Subcutaneous abdominal adipose tissue (tissue), 5 donors: Measurements from ENCODE around the gene ACVR1.
"Not testable (repeated sequence)": the region's sequence is repeated elsewhere in the genome, so short reads cannot be mapped to it uniquely, and the experiment has no call there.

ENCODE experiments used
- H3K27ac ChIP-seq: one replicate; pipeline ENCODE4 v1.7.0; 2013; ENCODE audit warnings: low read depth, mild to moderate bottlenecking, inconsistent platforms, low read length, moderate library complexity
- H3K27me3 ChIP-seq, 5 donors: one replicate each; pipeline ENCODE4 v1.7.0; 2013; ENCODE audit warnings: low read length in 5 of 5, inconsistent platforms in 1 of 5; ENCODE audit not compliant: control insufficient read depth in 5 of 5, insufficient read depth in 4 of 5
- H3K36me3 ChIP-seq, 5 donors: one replicate each; pipeline ENCODE4 v1.7.0; 2013; ENCODE audit warnings: low read length in 5 of 5; ENCODE audit not compliant: control insufficient read depth in 5 of 5, insufficient read depth in 5 of 5
- H3K4me1 ChIP-seq, 5 donors: one replicate each; pipeline ENCODE4 v1.7.0; 2013; ENCODE audit warnings: low read length in 5 of 5, mild to moderate bottlenecking in 3 of 5, moderate library complexity in 1 of 5; ENCODE audit not compliant: control insufficient read depth in 5 of 5, insufficient read depth in 5 of 5
- H3K4me3 ChIP-seq, 5 donors: one replicate each; pipeline ENCODE4 v1.7.0; 2013; ENCODE audit warnings: low read length in 5 of 5, low read depth in 1 of 5
- H3K9ac ChIP-seq, 5 donors: one replicate each; pipeline ENCODE4 v1.7.0; 2013; ENCODE audit warnings: low read length in 5 of 5, mild to moderate bottlenecking in 4 of 5, moderate library complexity in 3 of 5
- H3K9me3 ChIP-seq, 5 donors: one replicate each; pipeline ENCODE4 v1.7.0; 2013; ENCODE audit warnings: low read length in 5 of 5; ENCODE audit not compliant: control insufficient read depth in 5 of 5
- donor health status: healthy.
- donor health status: healthy.
- donor health status: healthy.
- donor health status: healthy.
- donor health status: healthy.

ACVR1 gene

GRCh38 chr2:157835425-157835824, 40.7 kb downstream of the ACVR1 start:
- Histone ChIP-seq H3K27ac (no peak overlapping the region), H3K36me3 (peaks cover 0 to 2% (median 0%) of the 10 kb centered on the region in 5 donors), H3K27me3 (no peaks in the 10 kb centered on the region), H3K9ac (no peak overlapping the region), H3K4me1 (peaks cover 9 to 40% (median 34%) of the 10 kb centered on the region in 5 donors), H3K4me3 (no peak overlapping the region), H3K9me3 (no peaks in the 10 kb centered on the region)

- Histone ChIP-seq H3K9me3 (no peaks in the 10 kb centered on the region), H3K27ac (no peak overlapping the region), H3K36me3 (peaks cover 0 to 2% (median 0%) of the 10 kb centered on the region in 5 donors), H3K27me3 (no peaks in the 10 kb centered on the region), H3K9ac (no peak overlapping the region), H3K4me3 (no peak overlapping the region), H3K4me1 (peaks cover 9 to 39% (median 33%) of the 10 kb centered on the region in 5 donors)
These were observed 41.1 kb downstream of the ACVR1 start for GRCh38 chr2:157835006-157835405.

GRCh38 chr2:157833721-157834120, 42.4 kb downstream of the ACVR1 start:
- Histone ChIP-seq H3K27me3 (no peaks in the 10 kb centered on the region), H3K36me3 (peaks cover 0 to 2% (median 0%) of the 10 kb centered on the region in 5 donors), H3K9me3 (no peaks in the 10 kb centered on the region), H3K27ac (no peak overlapping the region), H3K4me3 (no peak overlapping the region), H3K9ac (no peak overlapping the region), H3K4me1 (peaks cover 8 to 28% (median 20%) of the 10 kb centered on the region in 5 donors)

- peaks cover 0 to 2% (median 0%) of the 10 kb centered on the region in 5 donors for H3K36me3 ChIP-seq
- no peak overlapping the region for H3K4me3 ChIP-seq
- H3K4me1 ChIP-seq = peaks cover 4 to 14% (median 8%) of the 10 kb centered on the region in 5 donors
- no peaks in the 10 kb centered on the region for H3K9me3 ChIP-seq
- H3K27me3 ChIP-seq = no peaks in the 10 kb centered on the region
- peak overlapping the region; percentile 86 for H3K27ac ChIP-seq
- H3K9ac ChIP-seq = peak overlapping the region in 2 of 5 donors; percentile 39 to 42
These were observed 44.4 kb downstream of the ACVR1 start for GRCh38 chr2:157831573-157832315.

- Histone ChIP-seq H3K4me1 (peaks cover 7 to 14% (median 8%) of the 10 kb centered on the region in 5 donors), H3K27ac (peak overlapping the region; percentile 86), H3K4me3 (no peak overlapping the region), H3K27me3 (no peaks in the 10 kb centered on the region), H3K36me3 (peaks cover 0 to 2% (median 0%) of the 10 kb centered on the region in 5 donors), H3K9ac (peak overlapping the region in 2 of 5 donors; percentile 13 to 42), H3K9me3 (no peaks in the 10 kb centered on the region)
These were observed 45.2 kb downstream of the ACVR1 start for GRCh38 chr2:157830696-157831570.

GRCh38 chr2:157830266-157830665, 45.9 kb downstream of the ACVR1 start:
- no peaks in the 10 kb centered on the region for H3K27me3 ChIP-seq
- H3K9me3 ChIP-seq = no peaks in the 10 kb centered on the region
- H3K9ac ChIP-seq = no peak overlapping the region
- no peak overlapping the region for H3K4me3 ChIP-seq
- peak overlapping the region; percentile 86 for H3K27ac ChIP-seq
- peaks cover 0 to 6% (median 0%) of the 10 kb centered on the region in 5 donors for H3K36me3 ChIP-seq
- peaks cover 7 to 14% (median 11%) of the 10 kb centered on the region in 5 donors for H3K4me1 ChIP-seq

- Histone ChIP-seq H3K27me3 (no peaks in the 10 kb centered on the region), H3K4me3 (no peak overlapping the region), H3K9ac (no peak overlapping the region), H3K9me3 (no peaks in the 10 kb centered on the region), H3K27ac (no peak overlapping the region), H3K36me3 (peaks cover 0 to 9% (median 3%) of the 10 kb centered on the region in 5 donors), H3K4me1 (peaks cover 7 to 14% (median 11%) of the 10 kb centered on the region in 5 donors)
These were observed 48.8 kb downstream of the ACVR1 start for GRCh38 chr2:157827377-157827776.

GRCh38 chr2:157826644-157827043, 49.5 kb downstream of the ACVR1 start:
- H3K4me1 ChIP-seq = peaks cover 7 to 16% (median 12%) of the 10 kb centered on the region in 5 donors
- not testable (repeated sequence) for H3K4me3 ChIP-seq, H3K9ac ChIP-seq, H3K27me3 ChIP-seq, H3K36me3 ChIP-seq, H3K27ac ChIP-seq, H3K9me3 ChIP-seq

- Histone ChIP-seq H3K36me3 (peaks cover 0 to 9% (median 3%) of the 10 kb centered on the region in 5 donors), H3K9me3 (no peaks in the 10 kb centered on the region), H3K27ac (peak overlapping the region; percentile 13), H3K9ac (no peak overlapping the region), H3K4me3 (no peak overlapping the region), H3K27me3 (no peaks in the 10 kb centered on the region), H3K4me1 (peaks cover 3 to 16% (median 6%) of the 10 kb centered on the region in 5 donors)
These were observed 50.2 kb downstream of the ACVR1 start for GRCh38 chr2:157825885-157826284.

GRCh38 chr2:157822993-157823392, 53.1 kb downstream of the ACVR1 start:
- Histone ChIP-seq H3K27me3 (no peaks in the 10 kb centered on the region), H3K9ac (no peak overlapping the region), H3K9me3 (no peaks in the 10 kb centered on the region), H3K27ac (peak overlapping the region; percentile 51), H3K4me3 (no peak overlapping the region), H3K36me3 (peaks cover 0 to 15% (median 8%) of the 10 kb centered on the region in 5 donors), H3K4me1 (peaks cover 0 to 26% (median 4%) of the 10 kb centered on the region in 5 donors)
